Measurements from ENCODE around the gene KIAA1671. TPM values are rescaled to one million over a fixed set of nuclear protein-coding genes. Genes with fewer than 3 reads are reported as not detected.
A peak's percentile ranks its signal among the peaks of the same experiment; 100 is the strongest.

The KIAA1671 gene
- total and polyA plus RNA-seq, 4 experiments from 2014 or later: 0.04 to 10.2 (median 5.2) TPM

DNA sequence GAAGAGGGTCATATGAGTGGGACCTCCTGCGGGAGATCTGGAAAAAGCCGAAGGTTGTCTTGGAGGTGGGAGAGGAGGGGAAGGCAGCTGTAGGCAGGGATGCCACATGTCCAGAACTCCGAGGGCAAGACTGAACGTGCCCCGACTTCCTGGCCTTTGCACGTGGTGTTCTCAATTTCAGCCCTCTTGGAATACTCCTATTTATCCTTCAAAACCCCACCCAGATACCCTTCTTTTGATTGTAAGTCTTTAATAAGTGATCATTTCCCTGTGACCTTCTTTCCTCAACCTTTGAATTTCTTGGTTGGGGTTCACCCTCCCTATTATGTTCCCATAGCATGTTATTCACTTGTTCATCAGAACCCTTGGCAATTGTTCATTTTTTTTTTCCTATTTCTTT lies 151.9 kb downstream of the KIAA1671 start:
- Histone ChIP-seq H3K9me3 (ENCODE audit: control insufficient read depth in 1 of 2, low read length in 2 of 2) (no peaks in the 10 kb centered on the region), H3K27me3 (ENCODE audit: insufficient read depth, low read length) (no peaks in the 10 kb centered on the region), H3K27ac (ENCODE audit: low read depth, low read length) (no peak overlapping the region), H3K4me3 (ENCODE audit: low read length in 2 of 2) (no peak overlapping the region), H3K36me3 (ENCODE audit: insufficient read depth, low read length) (no peaks in the 10 kb centered on the region), H3K4me1 (ENCODE audit: insufficient read depth, low read length) (no peaks in the 10 kb centered on the region)
- Mint-ChIP-seq H3K4me1 (no peaks in the 10 kb centered on the region), H3K4me3 (no peak overlapping the region), H3K36me3 (no peaks in the 10 kb centered on the region), H3K27me3 (no peaks in the 10 kb centered on the region), H3K9me3 (peaks cover 0 to 4% (median 0%) of the 10 kb centered on the region in 8 donors), H3K27ac (no peak overlapping the region)
- DNase-seq: no peak
- intact Hi-C loops (cut with micrococcal nuclease): no loop called here
- ChIA-PET POLR2A (ENCODE audit: partially characterized antibody) (no interaction called here), CTCF (ENCODE audit: partially characterized antibody) (no interaction called here)

DNA sequence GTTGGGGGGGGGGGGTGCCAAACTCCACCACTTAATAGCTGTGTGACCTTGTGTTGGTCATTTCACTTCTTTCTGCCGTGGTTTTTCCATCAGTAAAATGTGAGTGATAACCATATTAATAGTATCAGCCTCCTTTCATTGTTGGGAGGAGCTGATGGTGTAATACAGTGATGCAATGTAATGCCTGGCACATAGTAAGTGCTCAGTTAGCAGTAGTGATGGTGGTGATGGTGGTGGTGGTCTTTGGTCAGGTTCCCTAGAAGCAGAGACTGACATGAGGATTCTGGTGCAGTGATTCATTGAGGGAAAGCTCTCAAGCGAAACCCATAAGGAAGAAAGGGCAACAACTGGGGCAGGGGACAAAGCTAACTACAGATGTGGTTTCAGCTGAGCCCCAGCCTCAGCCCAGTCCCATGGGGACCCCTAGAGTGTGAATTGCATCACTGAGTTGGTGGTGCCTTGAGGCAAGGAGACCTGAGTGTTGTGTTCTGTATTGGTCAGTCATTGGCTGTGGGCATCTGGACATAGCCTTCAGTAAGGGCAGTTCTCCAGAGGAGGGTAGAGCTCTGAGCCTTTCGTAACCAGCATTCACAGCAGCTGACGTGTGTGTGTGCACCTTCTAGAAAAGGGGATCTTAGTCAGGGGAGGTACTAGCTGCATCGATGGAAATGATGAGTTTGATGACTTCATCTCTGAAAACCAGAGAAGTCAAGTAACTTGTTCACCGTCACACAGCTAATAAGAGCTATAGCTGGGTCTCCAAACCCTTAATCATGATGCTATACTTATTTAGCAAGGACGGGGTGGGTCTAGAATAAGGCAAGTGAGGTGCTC lies 153.5 kb downstream of the KIAA1671 start:
- no peak for DNase-seq
- H3K27ac Mint-ChIP-seq: no peak overlapping the region
- no peaks in the 10 kb centered on the region for H3K27me3 Mint-ChIP-seq
- Histone ChIP-seq H3K9me3 (ENCODE audit: control insufficient read depth in 1 of 2, low read length in 2 of 2) (no peaks in the 10 kb centered on the region), H3K4me3 (ENCODE audit: low read length in 2 of 2) (no peak overlapping the region), H3K27me3 (ENCODE audit: insufficient read depth, low read length) (no peaks in the 10 kb centered on the region), H3K4me1 (ENCODE audit: insufficient read depth, low read length) (peaks cover 7% of the 10 kb centered on the region), H3K27ac (ENCODE audit: low read depth, low read length) (no peak overlapping the region), H3K36me3 (ENCODE audit: insufficient read depth, low read length) (no peaks in the 10 kb centered on the region)
- intact Hi-C loops (cut with micrococcal nuclease): no loop called here
- peaks cover 5 to 12% (median 9%) of the 10 kb centered on the region in 4 donors for H3K4me1 Mint-ChIP-seq
- ChIA-PET CTCF (ENCODE audit: partially characterized antibody) (interaction anchor here (0.7 to 2.0 kb wide), 9 partner anchors 24 to 699 kb away, joined by 3 to 6 read pairs (median 3); no protein-coding TSS in a partner anchor), POLR2A (ENCODE audit: partially characterized antibody) (interaction anchor here (1.1 to 1.2 kb wide), 2 partner anchors 36 to 38 kb away, joined by 4 read pairs; no protein-coding TSS in a partner anchor)
- no peak overlapping the region for H3K4me3 Mint-ChIP-seq
- H3K9me3 Mint-ChIP-seq: peaks cover 0 to 4% (median 0%) of the 10 kb centered on the region in 8 donors
- H3K36me3 Mint-ChIP-seq: no peaks in the 10 kb centered on the region

DNA sequence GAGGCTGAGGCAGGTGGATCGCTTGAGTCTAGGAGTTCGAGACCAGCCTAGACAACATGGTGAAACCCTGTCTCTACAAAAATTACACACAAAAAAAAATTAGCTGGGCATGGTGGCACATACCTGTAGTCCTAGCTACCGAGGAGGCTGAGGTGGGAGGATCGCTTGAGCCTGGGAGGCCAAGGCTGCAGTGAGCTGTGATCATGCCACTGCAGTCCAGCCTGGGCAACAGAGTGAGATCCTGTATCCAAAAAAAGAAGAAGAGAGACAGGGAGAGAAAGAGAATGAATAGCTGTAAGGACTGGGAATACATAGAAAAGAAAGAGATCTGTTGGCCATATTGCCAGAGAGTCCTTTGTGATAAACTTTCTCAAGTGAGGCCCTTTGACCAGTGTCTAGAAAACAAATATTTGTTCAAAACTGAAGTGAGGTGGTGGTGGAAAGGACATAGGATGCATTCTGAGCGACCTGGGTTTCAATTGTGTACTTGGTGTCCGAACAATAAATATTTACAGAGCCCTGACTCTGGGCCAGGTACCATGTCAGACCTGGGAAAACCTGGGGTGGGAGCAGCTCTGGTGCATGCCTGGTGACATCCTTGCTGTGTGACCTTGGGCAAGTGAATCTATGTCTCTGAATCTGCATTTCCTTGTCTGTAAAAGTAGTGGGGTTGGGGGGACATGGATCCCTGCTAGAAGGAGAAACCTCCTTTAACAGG lies 157.5 kb downstream of the KIAA1671 start:
- Histone ChIP-seq H3K27ac (ENCODE audit: low read depth, low read length) (no peak overlapping the region), H3K4me3 (ENCODE audit: low read length in 2 of 2) (no peak overlapping the region), H3K36me3 (ENCODE audit: insufficient read depth, low read length) (no peaks in the 10 kb centered on the region), H3K27me3 (ENCODE audit: insufficient read depth, low read length) (no peaks in the 10 kb centered on the region), H3K4me1 (ENCODE audit: insufficient read depth, low read length) (peaks cover 7% of the 10 kb centered on the region), H3K9me3 (ENCODE audit: control insufficient read depth in 1 of 2, low read length in 2 of 2) (no peaks in the 10 kb centered on the region)
- H3K36me3 Mint-ChIP-seq: no peaks in the 10 kb centered on the region
- peak overlapping the region; percentile 25 to 92 (median 87) for H3K4me3 Mint-ChIP-seq
- ChIA-PET CTCF (ENCODE audit: partially characterized antibody) (interaction anchor here (0.6 to 3.4 kb wide), 9 partner anchors 10 to 62 kb away, joined by 3 to 27 read pairs (median 9); no protein-coding TSS in a partner anchor), POLR2A (ENCODE audit: partially characterized antibody) (interaction anchor here (1.0 to 3.7 kb wide), 4 partner anchors 33 to 48 kb away, joined by 3 to 24 read pairs (median 7); no protein-coding TSS in a partner anchor)
- H3K27ac Mint-ChIP-seq: peak overlapping the region in 3 of 7 donors; percentile 4 to 75 (median 32)
- DNase-seq: no peak
- intact Hi-C loops (cut with micrococcal nuclease): loop anchor here (2.0 kb wide), 1 partner anchor 41 kb away; no protein-coding TSS in a partner anchor
- H3K9me3 Mint-ChIP-seq: peaks cover 0 to 4% (median 0%) of the 10 kb centered on the region in 8 donors
- H3K27me3 Mint-ChIP-seq: no peaks in the 10 kb centered on the region
- peaks cover 6 to 20% (median 13%) of the 10 kb centered on the region in 4 donors for H3K4me1 Mint-ChIP-seq

DNA sequence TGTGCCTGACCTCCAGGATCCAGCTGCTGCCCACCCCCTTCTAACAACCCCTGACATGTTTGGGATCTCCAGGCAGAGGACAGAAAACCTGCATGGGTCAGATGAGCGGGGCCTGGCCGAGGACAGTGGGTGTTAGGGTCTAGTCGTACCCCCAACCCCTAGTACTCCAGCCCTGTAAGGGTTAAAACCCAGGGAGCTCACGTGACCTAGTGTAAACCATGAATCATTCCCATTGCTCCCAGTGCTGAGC lies 158.0 kb downstream of the KIAA1671 start:
- CTCF ChIA-PET (ENCODE audit: partially characterized antibody): interaction anchor here (0.6 to 3.4 kb wide), 9 partner anchors 10 to 63 kb away, joined by 3 to 27 read pairs (median 9); no protein-coding TSS in a partner anchor
- Mint-ChIP-seq H3K27me3 (no peaks in the 10 kb centered on the region), H3K27ac (peak overlapping the region in 4 of 7 donors; percentile 4 to 89 (median 50)), H3K4me3 (peak overlapping the region; percentile 85 to 92 (median 88)), H3K9me3 (peaks cover 0 to 4% (median 0%) of the 10 kb centered on the region in 8 donors), H3K4me1 (peaks cover 6 to 20% (median 13%) of the 10 kb centered on the region in 4 donors), H3K36me3 (no peaks in the 10 kb centered on the region)
- peaks cover 7% of the 10 kb centered on the region for H3K4me1 ChIP-seq (ENCODE audit: insufficient read depth, low read length)
- no peaks in the 10 kb centered on the region for H3K36me3 ChIP-seq (ENCODE audit: insufficient read depth, low read length)
- intact Hi-C loops (cut with micrococcal nuclease): loop anchor here (2.0 kb wide), 1 partner anchor 42 kb away; no protein-coding TSS in a partner anchor
- DNase-seq: no peak
- POLR2A ChIA-PET (ENCODE audit: partially characterized antibody): interaction anchor here (1.0 to 3.7 kb wide), 4 partner anchors 33 to 48 kb away, joined by 3 to 24 read pairs (median 7); no protein-coding TSS in a partner anchor
- H3K9me3 ChIP-seq (ENCODE audit: control insufficient read depth in 1 of 2, low read length in 2 of 2): no peaks in the 10 kb centered on the region
- no peaks in the 10 kb centered on the region for H3K27me3 ChIP-seq (ENCODE audit: insufficient read depth, low read length)
- H3K4me3 ChIP-seq (ENCODE audit: low read length in 2 of 2): peak overlapping the region; percentile 33 to 66
- H3K27ac ChIP-seq (ENCODE audit: low read depth, low read length): no peak overlapping the region

DNA sequence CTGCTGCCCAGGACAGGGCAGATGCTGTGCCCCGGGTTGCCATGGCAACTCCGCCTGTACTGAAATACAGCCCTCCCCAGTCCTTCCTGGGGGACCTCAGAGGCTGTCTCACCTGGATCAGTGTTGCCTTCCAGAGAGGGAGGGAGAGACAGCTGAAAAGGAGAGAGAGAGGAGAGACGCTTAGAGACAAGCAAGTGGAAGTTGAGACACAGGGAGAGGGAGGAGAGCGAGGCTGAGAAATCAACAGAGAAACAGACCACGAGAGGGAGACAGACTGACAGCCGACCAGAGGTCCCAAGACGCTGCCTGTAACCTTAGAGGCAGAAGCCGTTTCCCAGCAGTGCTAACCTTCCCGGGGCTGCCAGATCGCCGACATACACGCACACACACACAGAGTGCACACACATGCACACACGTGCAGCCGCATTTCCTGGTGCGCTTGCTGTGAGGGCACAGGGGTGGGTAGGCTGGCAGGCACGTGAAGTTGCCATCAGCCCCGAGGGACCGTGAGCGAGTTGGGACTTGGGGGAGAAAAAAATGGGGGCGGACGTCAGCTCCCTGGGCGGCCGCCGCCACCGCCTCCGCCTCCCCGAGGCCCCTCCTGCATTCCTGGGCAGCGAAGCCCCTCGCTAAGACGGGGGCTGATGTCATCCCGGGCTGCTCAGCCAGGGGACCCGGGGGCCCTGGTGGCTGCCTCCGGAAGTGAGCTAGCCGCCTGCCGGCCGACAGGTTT lies 158.5 kb downstream of the KIAA1671 start:
- Mint-ChIP-seq H3K27me3 (no peaks in the 10 kb centered on the region), H3K4me1 (peaks cover 6 to 20% (median 13%) of the 10 kb centered on the region in 4 donors), H3K9me3 (peaks cover 0 to 4% (median 0%) of the 10 kb centered on the region in 8 donors), H3K27ac (peak overlapping the region; percentile 16 to 89 (median 85)), H3K4me3 (peak overlapping the region; percentile 85 to 92 (median 88)), H3K36me3 (no peaks in the 10 kb centered on the region)
- intact Hi-C loops (cut with micrococcal nuclease): loop anchor here (1.0 to 2.0 kb wide), 2 partner anchors 42 to 49 kb away; no protein-coding TSS in a partner anchor
- peak; percentile 50 to 58 (median 53) for DNase-seq
- Histone ChIP-seq H3K9me3 (ENCODE audit: control insufficient read depth in 1 of 2, low read length in 2 of 2) (no peaks in the 10 kb centered on the region), H3K4me1 (ENCODE audit: insufficient read depth, low read length) (peaks cover 7% of the 10 kb centered on the region), H3K4me3 (ENCODE audit: low read length in 2 of 2) (peak overlapping the region; percentile 33 to 66), H3K36me3 (ENCODE audit: insufficient read depth, low read length) (no peaks in the 10 kb centered on the region), H3K27me3 (ENCODE audit: insufficient read depth, low read length) (no peaks in the 10 kb centered on the region), H3K27ac (ENCODE audit: low read depth, low read length) (no peak overlapping the region)
- ChIA-PET POLR2A (ENCODE audit: partially characterized antibody) (interaction anchor here (1.0 to 3.7 kb wide), 5 partner anchors 19 to 49 kb away, joined by 3 to 24 read pairs (median 4); no protein-coding TSS in a partner anchor), CTCF (ENCODE audit: partially characterized antibody) (interaction anchor here (0.6 to 3.4 kb wide), 13 partner anchors 10 to 178 kb away, joined by 3 to 27 read pairs (median 4); no protein-coding TSS in a partner anchor)

DNA sequence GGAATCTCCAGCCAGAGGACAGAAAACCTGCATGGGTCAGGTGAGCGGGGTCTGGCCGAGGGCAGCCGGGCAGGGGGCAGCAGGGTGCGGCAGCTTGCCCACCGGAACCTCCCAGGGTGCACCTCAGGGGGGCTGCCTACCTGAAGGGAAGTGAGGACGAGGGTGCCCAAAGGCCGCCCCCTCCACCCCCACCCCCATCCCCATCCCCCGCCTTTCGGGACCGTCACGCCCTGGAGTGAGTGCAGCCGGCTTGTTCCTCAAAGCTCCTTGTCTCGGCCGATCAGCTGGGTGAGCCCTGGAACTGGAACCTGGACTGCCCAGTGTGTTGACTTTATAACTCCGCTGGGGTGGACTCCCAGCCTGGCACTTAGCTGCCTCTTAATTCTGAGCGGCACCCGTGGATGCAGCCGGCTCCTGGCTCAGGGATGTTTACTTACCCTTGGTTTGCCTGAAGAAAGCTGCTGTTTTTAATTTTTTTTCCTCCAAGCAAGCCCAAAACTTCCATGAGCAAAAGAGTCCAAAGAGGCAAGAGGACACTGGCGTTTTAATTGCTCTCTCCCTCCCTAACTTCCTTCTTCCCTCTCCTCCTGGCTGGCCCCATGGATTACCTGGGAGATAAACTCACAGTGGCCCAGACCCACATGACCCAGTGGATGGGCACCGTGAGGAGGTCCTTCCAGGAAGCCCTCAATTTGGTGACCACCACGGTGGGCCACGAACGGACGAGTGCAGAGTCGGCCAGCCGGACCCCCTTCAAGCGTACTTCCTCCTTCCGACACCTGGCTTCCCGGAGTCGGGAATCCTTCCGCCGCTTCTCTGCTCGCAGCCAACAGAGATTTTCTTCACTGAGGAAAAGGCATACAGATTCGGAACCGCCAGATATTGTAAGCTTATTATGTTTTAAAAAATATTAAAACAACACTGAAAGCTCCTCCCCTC lies 159.3 kb downstream of the KIAA1671 start:
- H3K9me3 Mint-ChIP-seq: peaks cover 0 to 4% (median 0%) of the 10 kb centered on the region in 8 donors
- ChIA-PET CTCF (ENCODE audit: partially characterized antibody) (interaction anchor here (0.7 to 3.4 kb wide), 12 partner anchors 18 to 179 kb away, joined by 3 to 27 read pairs (median 4); no protein-coding TSS in a partner anchor), POLR2A (ENCODE audit: partially characterized antibody) (interaction anchor here (1.2 to 3.7 kb wide), 4 partner anchors 18 to 50 kb away, joined by 3 to 24 read pairs (median 7); no protein-coding TSS in a partner anchor)
- H3K27ac ChIP-seq (ENCODE audit: low read depth, low read length): no peak overlapping the region
- H3K36me3 Mint-ChIP-seq: no peaks in the 10 kb centered on the region
- H3K27me3 ChIP-seq (ENCODE audit: insufficient read depth, low read length): no peaks in the 10 kb centered on the region
- no peak for DNase-seq
- H3K4me3 Mint-ChIP-seq: peak overlapping the region; percentile 61 to 88 (median 65)
- no peaks in the 10 kb centered on the region for H3K36me3 ChIP-seq (ENCODE audit: insufficient read depth, low read length)
- H3K4me3 ChIP-seq (ENCODE audit: low read length in 2 of 2): peak overlapping the region in 1 of 2 donors; percentile 66
- intact Hi-C loops (cut with micrococcal nuclease): loop anchor here (1.0 to 2.0 kb wide), 2 partner anchors 43 to 50 kb away; no protein-coding TSS in a partner anchor
- peak overlapping the region in 4 of 7 donors; percentile 21 to 67 (median 36) for H3K27ac Mint-ChIP-seq
- peaks cover 6 to 20% (median 13%) of the 10 kb centered on the region in 4 donors for H3K4me1 Mint-ChIP-seq
- no peaks in the 10 kb centered on the region for H3K27me3 Mint-ChIP-seq
- peaks cover 7% of the 10 kb centered on the region for H3K4me1 ChIP-seq (ENCODE audit: insufficient read depth, low read length)
- no peaks in the 10 kb centered on the region for H3K9me3 ChIP-seq (ENCODE audit: control insufficient read depth in 1 of 2, low read length in 2 of 2)

All from CD4-positive, alpha-beta memory T cell (primary cell).